ELR (cell line): ENCODE measurements around the gene TUBA8.
"Not testable (repeated sequence)": the region's sequence is repeated elsewhere in the genome, so short reads cannot be mapped to it uniquely, and the experiment has no call there.

Source experiments
- DNase-seq: peaks from one replicate; pipeline ENCODE4 v3.0.0-alpha.2; 2015; ENCODE audit warnings: low read depth

TUBA8 gene

GRCh38 chr22:18106550-18107341 lies 3.9 kb upstream of the TUBA8 start:
- DNase-seq, result not testable (repeated sequence)

GRCh38 chr22:18108187-18108586 lies 2.4 kb upstream of the TUBA8 start:
- no peak for DNase-seq

DNA sequence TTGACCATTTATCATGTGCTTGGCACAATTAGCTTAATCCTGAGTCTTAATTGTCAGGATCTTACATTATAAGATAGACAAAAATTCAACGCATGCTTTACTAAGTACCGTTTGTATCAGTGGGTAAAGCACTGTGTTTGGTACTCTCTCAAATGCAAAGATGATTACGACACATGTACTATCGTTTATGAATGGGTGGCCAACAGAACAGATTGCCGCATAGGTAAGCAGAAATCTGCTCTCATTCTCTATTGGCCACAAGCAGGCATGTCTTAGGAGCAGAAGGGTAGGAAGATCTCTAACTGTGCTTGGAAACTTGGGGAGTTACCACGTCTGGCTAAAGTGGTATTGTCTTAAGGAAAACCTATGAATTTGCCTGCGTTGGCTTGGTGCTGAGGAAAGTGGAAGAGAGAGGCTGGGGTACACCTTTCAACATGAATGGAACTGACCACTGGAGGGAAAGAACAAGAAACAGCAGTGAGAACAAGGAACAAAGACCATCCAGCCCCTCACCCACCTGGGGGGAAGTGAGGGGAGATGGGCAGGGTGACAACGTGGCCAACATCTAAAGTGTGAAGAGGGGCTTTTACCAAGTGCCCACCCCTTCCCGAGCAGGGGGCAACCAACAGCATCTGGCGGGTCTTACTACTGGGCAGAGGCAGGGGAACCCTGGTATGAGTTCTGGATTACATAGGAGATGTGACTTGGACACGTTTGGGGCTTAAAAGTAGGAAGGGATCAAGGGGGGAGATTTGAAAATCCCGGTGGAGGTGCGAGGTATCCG lies 1.0 kb upstream of the TUBA8 start:
- DNase-seq, result no peak

DNA sequence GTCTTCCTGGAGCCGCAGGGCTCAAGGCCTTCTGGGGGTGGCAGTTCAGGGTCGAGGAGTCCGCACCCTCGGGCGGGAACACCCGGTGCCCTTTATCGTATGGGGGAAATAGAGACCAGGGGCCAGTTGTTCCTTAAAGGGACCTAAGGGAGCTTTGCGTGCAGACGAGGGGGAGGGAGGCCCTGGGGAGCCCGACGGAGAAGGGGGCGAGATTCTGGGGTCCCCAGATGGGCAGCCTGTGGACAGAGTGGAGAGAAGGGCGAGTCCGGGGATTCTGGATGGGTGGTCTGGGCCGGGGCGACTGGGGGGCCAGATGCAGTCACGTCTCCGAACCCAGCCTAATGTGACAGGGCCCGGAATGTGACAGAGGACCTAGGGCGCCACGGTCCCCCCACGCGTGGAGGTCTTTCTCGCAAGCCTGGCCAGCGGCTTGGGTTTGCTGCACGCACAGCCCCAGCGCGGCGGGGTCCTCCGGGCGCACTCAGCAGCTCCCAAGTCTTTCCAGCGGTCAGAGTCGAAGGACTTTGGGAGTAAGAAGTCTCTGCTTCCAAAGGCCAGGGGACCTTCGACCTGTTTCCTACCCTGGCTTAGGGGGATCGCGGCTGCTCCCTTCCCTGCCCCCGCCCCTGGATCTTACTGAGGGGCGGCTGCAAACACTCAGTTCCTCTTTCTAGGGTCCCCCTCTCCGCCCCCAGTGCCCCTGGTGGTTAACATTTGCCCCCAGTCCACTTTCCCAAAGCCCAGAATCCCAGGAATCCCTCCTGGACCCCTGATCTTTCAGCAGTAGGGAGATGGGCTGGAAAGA lies 547 bp downstream of the TUBA8 start:
- DNase-seq, result no peak

DNA sequence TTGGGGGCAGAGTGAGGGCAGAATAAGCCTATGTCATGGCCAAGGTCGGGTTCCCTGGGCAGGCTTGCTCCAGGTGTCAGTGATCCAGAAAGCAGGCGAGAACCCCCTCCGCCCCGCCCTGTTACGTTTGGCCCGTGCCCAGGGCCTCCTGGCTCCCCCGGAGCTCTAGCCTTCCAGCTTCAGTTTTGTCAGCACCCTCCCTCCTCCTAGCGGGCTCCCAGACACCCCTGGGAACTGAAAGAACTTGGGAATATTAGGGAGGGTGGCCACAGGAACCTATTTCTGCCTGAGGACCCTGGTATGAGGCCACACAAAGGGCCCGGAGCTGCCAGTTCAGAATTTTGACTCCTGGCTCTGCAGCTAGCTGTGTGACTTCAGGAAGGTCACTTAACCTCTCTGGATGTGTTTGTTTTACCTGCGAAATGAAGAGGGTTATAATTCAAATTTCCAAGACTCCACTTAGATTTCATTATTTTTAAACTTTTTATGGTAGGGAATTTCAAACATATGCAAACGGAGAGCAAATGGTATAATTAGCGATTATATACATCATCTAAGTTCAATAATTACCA lies 1.2 kb downstream of the TUBA8 start:
- DNase-seq, result no peak

DNA sequence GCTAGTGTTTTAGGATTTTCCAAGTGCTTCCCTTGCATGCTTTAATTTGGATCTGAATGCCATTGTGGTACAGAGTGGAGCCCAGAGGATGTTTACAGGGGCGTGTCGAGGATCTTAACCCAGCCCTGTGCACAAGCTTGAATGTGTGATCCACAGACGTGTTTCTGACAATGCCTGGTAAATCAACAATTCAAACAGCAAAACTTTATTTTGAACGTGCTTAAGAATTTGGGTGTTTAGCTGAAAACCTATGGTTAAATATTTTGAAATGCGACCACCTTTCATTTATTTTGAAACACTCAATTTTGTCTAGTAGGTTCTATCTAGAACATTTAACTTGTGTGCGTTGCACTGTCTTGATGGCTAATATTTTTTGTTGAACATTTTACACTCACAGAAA lies 1.8 kb downstream of the TUBA8 start:
- DNase-seq, result no peak

DNA sequence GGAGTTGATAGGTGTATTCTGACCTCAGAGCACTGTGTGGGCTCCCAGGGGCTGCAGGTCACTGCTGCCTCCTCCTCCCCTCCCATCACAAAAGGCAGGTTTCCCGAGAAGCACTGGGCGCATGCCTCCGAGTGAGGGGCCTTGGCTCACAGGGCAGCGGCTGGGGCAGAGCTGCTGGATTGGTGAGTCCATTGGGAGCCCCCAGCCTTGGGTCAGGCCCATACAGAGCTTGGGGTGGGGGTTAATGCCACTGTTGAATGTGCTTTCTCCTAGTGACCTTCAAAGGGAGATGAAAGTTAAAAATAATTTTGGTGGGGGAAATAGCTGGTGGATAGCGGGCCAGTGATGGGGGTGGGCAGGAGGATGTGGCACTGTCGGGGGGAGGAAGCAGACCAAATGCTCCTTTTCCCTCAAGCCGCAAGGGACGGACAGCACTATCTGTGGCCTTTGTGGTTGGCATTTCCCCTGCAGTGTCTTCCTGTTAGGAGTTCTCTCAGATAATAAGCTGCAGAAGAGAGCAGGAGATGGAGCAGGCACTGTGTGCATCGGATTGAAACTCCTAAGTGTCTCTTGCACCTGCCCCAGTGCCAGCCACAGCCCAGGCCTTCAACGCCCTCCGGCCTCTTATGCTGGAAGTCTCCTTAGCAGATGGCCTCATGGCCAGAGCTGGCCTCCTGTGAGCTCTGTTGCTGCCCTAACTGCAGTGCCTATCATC lies 3.2 kb downstream of the TUBA8 start:
- DNase-seq, result no peak

GRCh38 chr22:18114495-18114894 lies 3.9 kb downstream of the TUBA8 start:
- no peak for DNase-seq

DNA sequence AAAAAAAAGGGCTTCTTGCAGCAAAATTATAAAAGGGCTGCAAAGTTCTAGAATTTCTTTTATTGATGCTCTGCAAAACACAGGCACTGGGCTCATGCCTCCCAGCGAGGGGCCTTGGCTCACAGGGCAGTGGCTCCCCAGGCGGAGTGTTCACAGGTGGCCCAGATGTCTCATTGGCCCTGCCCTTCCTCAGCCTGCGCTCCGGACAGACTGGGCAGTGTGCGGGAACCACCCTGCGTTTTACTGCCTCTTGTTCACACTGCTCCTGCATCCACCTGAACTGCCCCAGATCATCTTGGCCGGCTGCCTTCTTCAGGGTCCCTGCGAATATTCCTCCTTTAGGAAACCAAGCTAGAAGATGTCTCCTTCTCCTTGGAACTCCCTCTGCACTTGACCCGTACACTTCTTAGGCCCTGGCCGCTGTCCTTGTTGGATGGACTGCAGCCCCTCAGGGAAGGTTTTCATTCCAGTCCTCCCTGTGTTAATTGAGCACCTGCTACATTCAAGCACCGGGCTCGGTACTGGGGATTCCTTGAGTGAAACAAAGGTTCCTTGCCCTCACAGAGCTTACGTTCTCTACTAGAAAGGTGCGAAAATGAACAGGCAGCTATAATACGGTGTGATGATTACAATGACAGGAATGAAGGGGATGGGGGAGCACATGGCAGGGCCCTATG lies 4.5 kb downstream of the TUBA8 start:
- DNase-seq, result no peak

DNA sequence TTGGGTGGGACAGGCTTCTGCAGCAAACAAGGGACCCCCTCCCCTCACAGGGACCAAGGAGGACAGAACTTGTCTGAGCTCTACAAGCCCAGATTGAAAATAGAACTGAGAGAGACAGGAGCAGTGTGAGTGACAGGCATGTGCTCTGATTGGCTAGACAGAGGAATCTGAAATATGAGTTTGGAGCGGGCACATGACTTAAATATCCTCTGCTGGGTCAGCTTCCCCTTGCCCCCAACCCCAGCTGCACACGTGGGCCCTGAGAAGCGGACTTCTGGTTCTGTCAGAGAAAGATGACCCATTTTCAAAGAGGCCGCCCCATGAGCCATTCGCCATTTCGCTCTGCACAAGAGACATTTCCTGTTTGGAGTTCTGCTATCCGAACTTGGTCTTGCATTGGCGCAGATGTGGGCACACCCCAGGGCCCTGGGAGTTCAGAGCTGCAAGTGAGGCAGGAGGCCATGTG lies 5.3 kb downstream of the TUBA8 start:
- no peak for DNase-seq

DNA sequence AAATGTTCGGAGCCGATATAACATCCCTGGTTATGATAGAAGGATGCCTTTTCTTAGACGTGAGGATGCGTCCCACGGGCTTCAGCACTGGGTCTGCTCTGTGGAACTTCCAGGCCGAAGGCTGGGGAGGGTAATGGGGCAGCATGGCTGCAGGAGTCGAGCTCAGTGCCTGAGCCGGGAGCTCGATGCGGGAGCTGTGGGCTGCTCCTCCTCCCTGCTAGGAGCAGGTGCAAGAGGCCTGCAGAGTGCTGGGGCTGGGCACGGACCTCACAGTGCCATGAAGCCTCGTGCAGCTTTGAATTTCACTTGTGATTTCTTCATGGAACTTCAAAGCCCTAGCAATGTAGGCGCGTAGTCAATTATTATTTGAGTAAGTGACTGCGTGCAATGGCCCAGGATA lies 6.0 kb downstream of the TUBA8 start:
- DNase-seq, result no peak

GRCh38 chr22:18118345-18118915 lies 7.8 kb downstream of the TUBA8 start:
- no peak for DNase-seq

DNA sequence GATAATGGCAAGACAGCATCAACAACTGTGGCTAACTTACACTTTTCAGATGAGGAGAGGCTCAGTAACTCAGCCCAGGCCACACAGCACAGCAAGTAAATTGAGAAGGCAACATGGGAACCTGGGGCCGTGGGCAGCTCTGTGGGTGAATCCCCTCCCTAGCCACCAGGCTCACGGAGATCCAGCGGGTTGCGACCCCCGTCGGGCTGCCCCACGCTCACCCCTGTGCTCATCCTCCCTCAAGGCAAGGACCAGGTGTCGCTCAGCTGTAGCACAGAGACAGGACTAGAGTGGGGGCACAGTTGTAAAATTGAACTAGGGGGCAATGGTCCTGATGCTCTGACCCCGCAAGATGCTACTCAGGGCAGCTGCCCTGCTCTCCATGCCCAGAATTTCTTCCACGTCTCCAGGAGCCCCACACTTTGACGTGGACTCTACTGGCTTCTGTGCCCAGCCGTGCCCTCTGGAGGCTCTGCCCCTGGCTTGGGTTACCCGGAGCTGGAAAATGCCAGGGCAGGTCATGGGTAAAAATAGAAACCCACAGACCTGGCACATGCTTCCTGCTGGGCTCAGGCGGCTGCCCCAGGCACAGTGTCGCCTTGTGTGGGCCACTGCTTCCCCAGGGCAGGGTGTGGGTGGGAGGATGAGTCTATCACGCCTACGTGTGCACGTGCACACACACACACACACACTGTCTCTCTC lies 9.0 kb downstream of the TUBA8 start:
- DNase-seq, result no peak

DNA sequence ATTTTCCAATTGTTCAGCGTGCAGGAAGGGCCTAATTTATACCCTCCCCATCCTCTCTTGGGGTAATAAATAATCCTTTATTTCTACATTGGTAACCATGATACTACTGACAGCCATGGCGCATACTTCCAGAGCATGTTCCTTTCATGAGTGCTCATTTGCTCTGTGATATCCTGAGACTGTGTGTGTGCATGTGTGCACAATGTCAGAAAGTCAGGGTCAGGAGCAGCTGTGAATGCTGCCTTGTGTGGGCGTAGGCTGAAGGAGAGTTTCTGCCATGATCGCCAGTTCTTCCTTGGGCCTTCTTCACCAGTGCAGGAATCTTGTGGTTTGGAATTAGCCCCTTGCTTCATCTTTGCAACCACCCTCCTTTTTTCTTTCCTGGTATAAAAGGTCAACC lies 10.2 kb downstream of the TUBA8 start:
- DNase-seq, result no peak

DNA sequence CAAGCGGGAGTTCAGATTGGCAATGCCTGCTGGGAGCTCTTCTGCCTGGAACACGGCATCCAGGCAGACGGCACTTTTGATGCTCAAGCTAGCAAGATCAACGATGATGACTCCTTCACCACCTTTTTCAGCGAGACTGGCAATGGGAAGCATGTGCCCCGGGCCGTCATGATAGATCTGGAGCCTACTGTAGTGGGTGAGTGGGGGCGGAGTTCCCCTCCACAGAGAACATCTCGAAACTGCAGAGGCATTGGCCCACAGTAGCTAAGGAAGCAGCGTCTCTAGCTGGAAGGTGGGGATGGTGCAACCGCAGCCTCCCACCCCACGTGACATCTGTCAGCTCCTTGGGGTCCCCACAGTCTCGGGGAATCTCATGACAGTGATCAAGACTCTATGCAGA lies 10.9 kb downstream of the TUBA8 start:
- no peak for DNase-seq

DNA sequence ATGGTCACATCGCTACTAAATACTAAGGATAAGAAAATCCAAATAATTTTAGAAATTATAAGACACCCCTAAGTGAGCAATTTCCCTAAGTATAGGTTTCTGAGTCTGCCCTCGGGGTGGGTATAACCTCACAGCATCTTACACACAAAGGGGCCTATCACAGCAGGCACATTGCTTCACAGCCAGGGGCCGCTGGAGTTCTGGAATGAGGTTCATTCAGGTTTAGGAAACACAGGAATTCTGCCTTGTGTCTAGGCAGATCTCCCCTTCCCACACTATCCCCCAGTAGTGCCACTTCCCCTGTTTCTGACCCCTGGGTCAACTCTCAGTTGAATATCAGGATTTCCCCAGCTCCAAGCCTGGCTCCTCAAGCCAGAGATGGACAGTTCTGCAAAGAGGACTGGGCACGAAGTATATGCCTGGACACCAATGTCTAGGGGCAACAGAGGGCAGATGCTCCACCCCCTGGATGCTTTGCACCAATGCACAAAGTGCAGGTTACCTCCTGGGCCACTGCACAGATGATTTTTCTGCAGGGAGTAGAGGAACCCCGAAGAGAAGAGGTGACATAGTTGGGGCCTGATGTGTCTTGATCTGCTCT lies 11.4 kb downstream of the TUBA8 start:
- no peak for DNase-seq

GRCh38 chr22:18123476-18124025 lies 12.9 kb downstream of the TUBA8 start:
- DNase-seq, result not testable (repeated sequence)

DNA sequence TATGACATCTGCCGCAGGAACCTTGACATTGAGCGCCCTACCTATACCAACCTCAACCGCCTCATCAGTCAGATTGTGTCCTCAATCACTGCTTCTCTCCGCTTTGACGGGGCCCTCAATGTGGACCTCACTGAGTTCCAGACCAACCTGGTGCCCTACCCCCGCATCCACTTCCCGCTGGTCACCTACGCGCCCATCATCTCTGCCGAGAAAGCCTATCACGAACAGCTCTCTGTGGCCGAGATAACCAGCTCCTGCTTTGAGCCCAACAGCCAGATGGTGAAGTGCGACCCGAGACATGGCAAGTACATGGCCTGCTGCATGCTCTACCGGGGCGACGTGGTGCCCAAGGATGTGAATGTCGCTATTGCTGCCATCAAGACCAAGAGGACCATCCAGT lies 16.0 kb downstream of the TUBA8 start:
- no peak for DNase-seq

GRCh38 chr22:18130018-18130417 lies 19.4 kb downstream of the TUBA8 start:
- DNase-seq, result no peak
